ENCODE results near the gene GLIS1.

GLIS1 gene

DNA sequence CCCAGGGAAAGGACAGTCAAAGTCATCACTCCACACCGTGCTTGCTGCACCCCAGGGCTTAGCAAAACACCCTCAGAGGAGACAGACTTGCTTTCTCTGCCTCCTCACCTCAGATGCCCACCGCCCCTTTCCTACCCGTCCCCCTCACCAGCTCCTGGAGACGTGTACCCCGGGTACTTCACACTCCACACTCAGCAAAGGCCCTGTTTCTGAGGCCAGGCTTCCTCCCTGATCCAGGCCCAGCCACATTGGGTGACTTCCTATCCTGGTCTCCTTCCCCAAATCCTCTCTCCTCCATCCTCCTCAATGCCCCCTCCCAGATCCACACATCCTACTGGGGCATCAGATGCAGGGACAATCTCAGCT lies 163.0 kb downstream of the GLIS1 start:
- Histone ChIP-seq H3F3A (ENCODE audit: low read depth) (no peaks in the 10 kb centered on the region), H3K9me2 (replicated peaks; ENCODE audit: low read depth, low read length) (no peaks in the 10 kb centered on the region), H3K4me3 (ENCODE audit: low read length, poor library complexity, severe bottlenecking) (no peak overlapping the region), H3K27me3 (ENCODE audit: insufficient read depth, low read length, poor library complexity, severe bottlenecking) (no peaks in the 10 kb centered on the region), H2AFZ (ENCODE audit: low read length) (no peak overlapping the region), H3K9ac (ENCODE audit: low read depth, low read length, poor library complexity, severe bottlenecking) (peak overlapping the region; percentile 71), H3K36me3 (ENCODE audit: insufficient read depth, low read length) (no peaks in the 10 kb centered on the region), H3K79me2 (ENCODE audit: insufficient read depth, low read length) (no peaks in the 10 kb centered on the region), H4K20me1 (ENCODE audit: insufficient read depth, low read length, poor library complexity, severe bottlenecking) (no peaks in the 10 kb centered on the region), H3K4me2 (ENCODE audit: low read depth, low read length, poor library complexity, severe bottlenecking) (peak overlapping the region; percentile 59), H3K4me1 (ENCODE audit: insufficient read depth, low read length, poor library complexity, severe bottlenecking) (peaks cover 59% of the 10 kb centered on the region), H3K9me3 (ENCODE audit: insufficient read depth, low read depth, low read length) (no peaks in the 10 kb centered on the region)
- TF ChIP-seq EZH2phosphoT487 (IDR thresholded peaks at IDR 0.05; ENCODE audit: borderline replicate concordance) = no peak
- TF ChIP-seq, protein P1, sequence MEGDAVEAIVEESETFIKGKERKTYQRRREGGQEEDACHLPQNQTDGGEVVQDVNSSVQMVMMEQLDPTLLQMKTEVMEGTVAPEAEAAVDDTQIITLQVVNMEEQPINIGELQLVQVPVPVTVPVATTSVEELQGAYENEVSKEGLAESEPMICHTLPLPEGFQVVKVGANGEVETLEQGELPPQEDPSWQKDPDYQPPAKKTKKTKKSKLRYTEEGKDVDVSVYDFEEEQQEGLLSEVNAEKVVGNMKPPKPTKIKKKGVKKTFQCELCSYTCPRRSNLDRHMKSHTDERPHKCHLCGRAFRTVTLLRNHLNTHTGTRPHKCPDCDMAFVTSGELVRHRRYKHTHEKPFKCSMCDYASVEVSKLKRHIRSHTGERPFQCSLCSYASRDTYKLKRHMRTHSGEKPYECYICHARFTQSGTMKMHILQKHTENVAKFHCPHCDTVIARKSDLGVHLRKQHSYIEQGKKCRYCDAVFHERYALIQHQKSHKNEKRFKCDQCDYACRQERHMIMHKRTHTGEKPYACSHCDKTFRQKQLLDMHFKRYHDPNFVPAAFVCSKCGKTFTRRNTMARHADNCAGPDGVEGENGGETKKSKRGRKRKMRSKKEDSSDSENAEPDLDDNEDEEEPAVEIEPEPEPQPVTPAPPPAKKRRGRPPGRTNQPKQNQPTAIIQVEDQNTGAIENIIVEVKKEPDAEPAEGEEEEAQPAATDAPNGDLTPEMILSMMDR (conservative IDR thresholded peaks at IDR 0.05; ENCODE audit: low read length) = no peak

DNA sequence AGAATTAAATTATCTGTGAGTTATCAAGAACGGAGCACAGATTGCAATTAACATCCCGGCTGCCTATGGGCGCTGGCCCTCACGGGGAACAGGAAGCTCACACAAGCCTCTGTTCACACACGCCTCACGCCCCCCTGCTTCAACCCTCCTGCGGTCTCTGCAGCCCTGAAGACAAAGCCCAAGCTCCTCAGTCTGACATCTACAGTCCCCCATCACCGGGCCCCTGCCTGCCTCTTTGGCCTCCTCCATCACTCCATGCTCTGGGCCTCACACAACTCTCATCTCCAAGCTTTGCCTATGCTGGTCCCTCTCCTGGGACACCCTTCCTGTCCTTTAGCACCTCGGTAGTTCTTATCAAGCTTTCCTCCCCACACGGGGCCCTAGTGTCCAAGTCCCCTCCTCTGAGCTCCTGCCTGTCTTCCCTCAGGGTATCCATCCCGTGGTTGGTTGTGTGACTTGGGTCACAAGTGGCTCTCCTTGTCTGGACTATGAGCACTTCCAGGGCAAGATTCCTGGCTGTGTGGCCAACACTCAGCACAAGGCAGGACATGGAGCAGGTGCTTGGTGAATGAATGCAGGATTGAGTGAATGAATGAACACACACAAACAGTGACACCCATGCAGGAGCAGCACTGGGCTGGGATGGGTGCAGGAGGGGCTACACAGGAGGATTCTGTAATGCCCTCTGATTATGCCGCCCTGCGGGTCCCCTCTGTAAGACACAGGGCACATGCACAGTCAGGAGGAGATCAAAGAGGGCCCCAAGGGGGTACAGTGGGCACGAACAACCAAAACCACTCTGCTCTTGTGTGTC lies 163.6 kb downstream of the GLIS1 start:
- Histone ChIP-seq H3K9me3 (ENCODE audit: insufficient read depth, low read depth, low read length) (no peaks in the 10 kb centered on the region), H3K4me3 (ENCODE audit: low read length, poor library complexity, severe bottlenecking) (peak overlapping the region; percentile 14), H3K4me1 (ENCODE audit: insufficient read depth, low read length, poor library complexity, severe bottlenecking) (peaks cover 60% of the 10 kb centered on the region), H2AFZ (ENCODE audit: low read length) (peak overlapping the region; percentile 24; the same call in 1 of the 2 replicates), H3K27me3 (ENCODE audit: insufficient read depth, low read length, poor library complexity, severe bottlenecking) (no peaks in the 10 kb centered on the region), H3K9me2 (replicated peaks; ENCODE audit: low read depth, low read length) (no peaks in the 10 kb centered on the region), H3F3A (ENCODE audit: low read depth) (no peaks in the 10 kb centered on the region), H3K9ac (ENCODE audit: low read depth, low read length, poor library complexity, severe bottlenecking) (peak overlapping the region; percentile 71), H4K20me1 (ENCODE audit: insufficient read depth, low read length, poor library complexity, severe bottlenecking) (no peaks in the 10 kb centered on the region), H3K36me3 (ENCODE audit: insufficient read depth, low read length) (no peaks in the 10 kb centered on the region), H3K79me2 (ENCODE audit: insufficient read depth, low read length) (no peaks in the 10 kb centered on the region), H3K4me2 (ENCODE audit: low read depth, low read length, poor library complexity, severe bottlenecking) (peak overlapping the region; percentile 59)
- TF ChIP-seq, protein P1 (conservative IDR thresholded peaks at IDR 0.05; ENCODE audit: low read length) = no peak
- TF ChIP-seq EZH2phosphoT487 (IDR thresholded peaks at IDR 0.05; ENCODE audit: borderline replicate concordance) = no peak

DNA sequence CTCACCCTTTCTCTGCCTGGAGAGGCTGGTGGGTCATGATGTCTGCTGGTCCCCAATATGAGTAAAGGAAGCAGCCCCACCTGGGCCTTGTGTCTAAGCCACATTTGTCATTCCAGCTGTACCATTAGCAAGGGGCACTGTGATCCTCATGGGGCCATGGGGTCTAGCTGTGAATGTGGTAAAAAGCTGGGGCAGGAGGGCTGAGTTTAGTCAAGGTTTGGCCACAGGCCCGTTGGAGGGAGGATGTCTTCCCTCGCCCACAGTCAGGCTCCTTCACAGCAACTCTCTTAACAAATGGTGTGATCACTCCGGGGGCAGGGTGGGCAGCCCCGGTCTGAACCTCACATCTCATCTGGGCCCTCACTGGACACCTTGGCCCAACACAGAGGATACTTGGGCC lies 164.3 kb downstream of the GLIS1 start:
- no peaks in the 10 kb centered on the region for H3K9me2 ChIP-seq (replicated peaks; ENCODE audit: low read depth, low read length)
- H3K79me2 ChIP-seq (ENCODE audit: insufficient read depth, low read length) = no peaks in the 10 kb centered on the region
- H3F3A ChIP-seq (ENCODE audit: low read depth) = no peaks in the 10 kb centered on the region
- H4K20me1 ChIP-seq (ENCODE audit: insufficient read depth, low read length, poor library complexity, severe bottlenecking) = no peaks in the 10 kb centered on the region
- H3K9me3 ChIP-seq (ENCODE audit: insufficient read depth, low read depth, low read length) = no peaks in the 10 kb centered on the region
- H2AFZ ChIP-seq (ENCODE audit: low read length) = no peak overlapping the region
- H3K4me1 ChIP-seq (ENCODE audit: insufficient read depth, low read length, poor library complexity, severe bottlenecking) = peaks cover 65% of the 10 kb centered on the region
- H3K4me3 ChIP-seq (ENCODE audit: low read length, poor library complexity, severe bottlenecking) = peak overlapping the region; percentile 2
- peak overlapping the region; percentile 23 for H3K9ac ChIP-seq (ENCODE audit: low read depth, low read length, poor library complexity, severe bottlenecking)
- H3K27me3 ChIP-seq (ENCODE audit: insufficient read depth, low read length, poor library complexity, severe bottlenecking) = no peaks in the 10 kb centered on the region
- TF ChIP-seq EZH2phosphoT487 (IDR thresholded peaks at IDR 0.05; ENCODE audit: borderline replicate concordance) = no peak
- no peaks in the 10 kb centered on the region for H3K36me3 ChIP-seq (ENCODE audit: insufficient read depth, low read length)
- peak overlapping the region; percentile 59 for H3K4me2 ChIP-seq (ENCODE audit: low read depth, low read length, poor library complexity, severe bottlenecking)

DNA sequence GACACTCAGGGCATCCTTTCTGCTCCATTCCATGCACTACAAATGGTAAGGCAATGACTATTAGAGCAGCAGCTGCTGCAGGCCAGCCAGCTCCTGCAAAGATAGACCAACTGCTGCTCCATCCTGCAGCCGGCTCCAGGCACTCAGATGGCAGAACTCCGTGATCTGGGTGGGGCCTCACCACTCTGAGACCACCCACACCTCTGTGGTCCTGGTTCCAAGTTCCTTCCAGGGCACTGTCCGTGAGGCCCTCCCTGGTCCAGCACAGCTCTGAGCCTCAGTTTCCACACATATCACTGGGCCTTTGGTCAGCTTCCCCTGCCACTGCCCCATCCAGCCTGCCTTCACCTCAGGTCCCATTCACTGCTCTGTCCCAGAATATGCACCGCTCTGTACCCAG lies 165.0 kb downstream of the GLIS1 start:
- peaks cover 65% of the 10 kb centered on the region for H3K4me1 ChIP-seq (ENCODE audit: insufficient read depth, low read length, poor library complexity, severe bottlenecking)
- no peak overlapping the region for H3K4me3 ChIP-seq (ENCODE audit: low read length, poor library complexity, severe bottlenecking)
- TF ChIP-seq EZH2phosphoT487 (IDR thresholded peaks at IDR 0.05; ENCODE audit: borderline replicate concordance) = no peak
- TF ChIP-seq, protein P1 (conservative IDR thresholded peaks at IDR 0.05; ENCODE audit: low read length) = no peak
- no peak overlapping the region for H2AFZ ChIP-seq (ENCODE audit: low read length)
- H3K4me2 ChIP-seq (ENCODE audit: low read depth, low read length, poor library complexity, severe bottlenecking) = no peak overlapping the region
- H3K9me2 ChIP-seq (replicated peaks; ENCODE audit: low read depth, low read length) = no peaks in the 10 kb centered on the region
- H3K79me2 ChIP-seq (ENCODE audit: insufficient read depth, low read length) = no peaks in the 10 kb centered on the region
- H3K9me3 ChIP-seq (ENCODE audit: insufficient read depth, low read depth, low read length) = no peaks in the 10 kb centered on the region
- peak overlapping the region; percentile 23 for H3K9ac ChIP-seq (ENCODE audit: low read depth, low read length, poor library complexity, severe bottlenecking)
- no peaks in the 10 kb centered on the region for H3K27me3 ChIP-seq (ENCODE audit: insufficient read depth, low read length, poor library complexity, severe bottlenecking)
- H4K20me1 ChIP-seq (ENCODE audit: insufficient read depth, low read length, poor library complexity, severe bottlenecking) = no peaks in the 10 kb centered on the region
- H3K36me3 ChIP-seq (ENCODE audit: insufficient read depth, low read length) = no peaks in the 10 kb centered on the region
- no peaks in the 10 kb centered on the region for H3F3A ChIP-seq (ENCODE audit: low read depth)
